Activated gamma-delta T cell treated with Interleukin-2 at 50 U/mL for 16 hours (primary cell): ENCODE measurements around the gene CLSTN3.

Experiments used
- DNase-seq: peaks from one replicate; pipeline ENCODE4 v3.0.0-alpha.2; 2020

Gene CLSTN3

DNA sequence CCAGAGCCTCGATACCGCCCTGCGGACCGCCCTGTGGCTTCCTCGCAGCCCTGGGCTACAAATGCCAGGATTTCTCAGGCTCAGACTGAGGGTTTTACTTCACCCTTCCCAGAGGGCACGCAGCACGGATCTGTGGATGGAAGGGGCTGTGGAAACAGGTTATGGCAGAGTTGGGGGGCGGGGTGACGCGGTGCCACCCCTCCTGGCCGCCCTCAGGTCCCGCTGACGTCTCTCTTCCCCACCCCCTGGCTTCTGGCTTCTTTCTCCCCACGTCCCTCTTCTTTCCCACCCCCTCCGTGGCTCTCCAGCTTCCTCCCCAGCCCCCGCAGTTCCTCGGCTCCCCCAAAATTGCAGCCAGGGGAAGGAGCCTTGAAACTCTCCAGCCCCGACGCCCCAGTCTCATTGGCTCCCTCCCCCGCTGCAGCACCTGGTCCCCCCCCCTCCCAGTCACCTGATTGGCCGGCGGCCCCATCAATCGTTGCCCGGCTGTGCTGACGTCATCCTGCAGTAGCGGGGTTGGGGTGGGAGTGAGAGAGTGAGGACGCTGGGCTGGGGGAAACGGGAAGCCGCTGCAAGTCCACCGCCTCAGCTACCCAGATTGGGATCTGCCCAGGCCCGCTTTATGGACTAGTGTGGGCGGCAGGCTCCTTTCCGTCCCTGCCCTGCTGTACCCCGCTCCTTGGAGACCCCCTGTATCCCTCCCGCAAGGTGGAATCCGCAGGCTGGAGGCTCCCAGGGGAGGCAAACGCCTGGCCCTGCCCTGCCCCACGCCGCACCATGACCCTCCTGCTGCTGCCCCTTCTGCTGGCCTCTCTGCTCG, at the start of gene CLSTN3:
Gene CLSTN3 (plus strand): TSS at position 500 of the 820 bp plus-strand sequence. CDS start 278 bp downstream, at position 778.
- peak; percentile 85 for DNase-seq

DNA sequence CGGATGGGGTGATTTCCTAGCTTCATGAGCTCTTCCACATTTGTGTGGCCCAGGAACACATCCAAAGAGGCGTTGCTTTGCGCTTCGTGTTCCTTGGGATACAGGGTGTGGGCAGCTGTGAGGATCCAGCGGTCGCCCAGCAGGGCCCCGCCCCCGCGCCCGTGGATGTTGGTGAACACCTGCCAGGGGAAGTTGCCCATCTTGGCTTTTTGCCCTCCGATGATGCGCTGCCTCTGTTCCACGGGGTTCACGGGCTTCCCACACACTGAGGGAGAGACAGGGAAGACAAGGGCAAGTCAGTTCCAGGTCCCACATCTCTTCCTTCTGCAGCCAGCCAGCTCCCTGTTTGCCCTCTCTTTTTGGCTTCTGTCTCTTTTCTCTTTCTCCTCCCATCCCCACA, 49.1 kb upstream of the CLSTN3 start:
- no peak for DNase-seq

DNA sequence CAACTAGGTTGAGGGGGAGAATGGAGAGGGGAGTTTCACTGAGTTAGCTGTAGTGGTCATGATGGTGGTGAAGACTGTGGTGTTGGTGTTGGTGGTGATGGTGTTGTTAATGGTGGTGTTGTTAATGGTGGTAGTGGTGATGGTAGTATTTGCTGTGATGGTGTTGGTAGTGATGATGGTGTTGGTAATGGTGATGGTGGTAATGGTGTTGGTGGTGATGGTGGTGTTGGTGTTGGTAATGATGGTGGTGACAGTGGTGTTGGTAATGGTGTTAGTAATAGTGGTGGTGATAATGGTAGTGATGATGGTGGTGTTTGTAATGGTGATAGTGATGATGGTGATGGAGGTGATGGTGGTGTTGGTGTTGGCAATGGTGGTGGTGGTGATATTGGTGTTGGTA, 47.0 kb upstream of the CLSTN3 start:
- no peak for DNase-seq

DNA sequence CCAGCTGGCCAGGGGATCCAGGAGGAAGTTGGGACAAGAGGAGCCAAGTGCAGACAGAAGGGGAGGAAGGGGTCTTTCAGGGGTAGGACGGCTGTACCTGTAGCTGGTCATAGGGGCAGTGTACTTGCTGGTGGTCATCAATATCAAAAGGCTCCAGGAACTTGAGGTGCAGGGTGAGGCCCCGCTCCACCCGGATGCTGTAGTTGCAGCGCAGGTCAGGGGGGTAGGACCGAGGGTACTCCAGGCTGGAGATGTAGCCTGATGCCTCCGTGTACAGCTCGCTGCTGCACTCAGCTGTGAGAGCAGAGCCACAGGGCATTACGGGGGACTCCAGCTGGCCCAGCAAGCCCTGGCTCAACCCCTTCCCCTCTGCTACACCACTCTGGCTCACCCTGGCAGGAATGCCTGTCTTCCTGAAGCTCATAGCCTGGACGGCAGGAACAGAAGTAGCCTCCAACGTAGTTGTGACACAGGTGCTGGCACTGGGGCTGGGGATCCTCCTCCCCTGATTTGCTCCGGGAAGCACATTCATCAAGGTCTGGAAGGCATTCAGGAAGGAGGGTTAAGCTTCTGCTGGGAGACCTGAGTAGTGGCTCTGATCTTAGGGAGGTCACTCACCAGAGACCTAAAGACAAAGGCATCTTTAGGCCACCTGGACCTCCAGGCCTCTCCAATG, 40.8 kb upstream of the CLSTN3 start:
- DNase-seq: no peak

DNA sequence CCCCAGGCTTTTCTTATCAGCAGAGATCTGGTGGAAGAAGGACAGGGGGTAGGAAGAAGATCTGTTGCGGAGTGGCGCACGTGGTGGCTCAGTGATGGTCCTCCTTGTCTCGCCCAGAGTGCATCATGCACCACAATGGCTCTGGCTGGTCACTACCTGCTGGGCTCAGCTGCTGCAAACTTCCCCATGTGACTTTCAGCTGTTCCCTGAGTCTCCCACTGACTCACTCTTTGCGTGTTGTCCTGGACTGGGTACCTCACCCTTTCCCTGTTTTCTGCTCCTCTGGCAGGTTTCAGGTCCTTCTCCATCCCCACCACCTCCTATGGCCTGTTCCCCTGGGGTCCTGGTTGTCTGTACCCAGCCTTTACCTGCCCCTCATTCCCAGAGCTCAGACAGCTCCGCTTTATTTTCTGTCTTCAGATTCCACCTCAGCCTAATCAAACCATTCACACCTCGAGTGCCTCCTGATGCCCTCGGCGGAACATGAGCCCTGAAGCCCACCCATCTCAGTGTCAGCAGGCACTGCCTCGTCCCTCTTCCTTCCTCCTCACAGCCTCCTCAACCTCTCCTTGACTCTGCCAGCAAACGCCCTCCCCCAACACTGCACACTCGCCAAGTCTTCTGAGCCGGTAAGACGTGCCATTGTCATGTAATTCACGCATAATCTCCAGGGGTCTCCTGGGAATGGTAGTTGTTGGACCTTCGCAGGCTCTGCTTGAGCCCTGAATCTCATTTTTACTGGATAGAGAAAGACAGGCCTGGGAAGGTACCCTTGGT, 39.8 kb upstream of the CLSTN3 start:
- DNase-seq: no peak

DNA sequence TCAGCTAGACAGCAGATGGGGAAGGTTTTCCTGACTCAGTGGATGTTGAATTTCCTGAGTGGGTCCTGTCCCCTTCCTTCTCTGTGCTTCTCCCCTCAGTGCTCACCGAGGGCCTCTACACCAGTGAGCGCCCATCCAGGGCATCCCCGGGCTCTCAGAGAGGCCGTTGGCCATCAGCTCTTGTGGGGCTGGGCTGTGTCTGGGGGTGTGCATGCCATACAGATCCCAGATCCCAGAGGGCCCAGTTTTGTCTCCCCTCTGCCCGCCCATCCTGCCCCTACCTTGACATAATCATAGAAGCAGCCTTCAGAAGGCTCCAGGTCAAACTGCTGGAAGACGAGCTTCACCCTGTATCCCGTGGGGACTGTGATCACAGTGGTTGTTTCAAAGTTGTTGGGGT, 39.0 kb upstream of the CLSTN3 start:
- DNase-seq: no peak

DNA sequence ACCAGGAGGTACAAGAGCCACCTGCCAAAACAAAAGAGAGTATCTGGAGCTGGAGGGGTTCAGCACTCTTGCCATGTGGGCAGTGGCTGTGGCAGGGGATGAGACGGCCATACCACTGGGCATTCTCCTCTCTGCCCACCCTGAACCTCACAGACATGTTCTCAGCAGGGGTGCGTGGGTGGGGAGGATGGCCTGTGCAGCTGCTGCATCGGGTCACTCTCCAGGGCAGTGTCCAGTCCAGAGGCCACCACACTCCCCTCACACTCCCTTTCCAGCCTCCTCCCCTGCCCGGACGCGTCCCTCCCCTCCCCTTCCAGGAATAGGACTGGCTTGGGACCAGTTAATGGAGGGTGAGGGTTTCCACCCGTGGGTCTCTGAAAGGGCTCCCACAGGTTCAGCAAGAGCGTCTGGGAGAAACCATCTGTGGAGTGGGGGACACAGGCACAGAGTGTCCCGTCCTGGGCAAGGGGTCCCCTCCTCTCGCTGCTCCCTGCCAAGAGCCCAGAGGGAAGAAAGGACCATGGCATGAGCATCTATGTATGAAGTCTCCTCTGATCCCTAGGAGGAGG, 38.4 kb upstream of the CLSTN3 start:
- DNase-seq: no peak

DNA sequence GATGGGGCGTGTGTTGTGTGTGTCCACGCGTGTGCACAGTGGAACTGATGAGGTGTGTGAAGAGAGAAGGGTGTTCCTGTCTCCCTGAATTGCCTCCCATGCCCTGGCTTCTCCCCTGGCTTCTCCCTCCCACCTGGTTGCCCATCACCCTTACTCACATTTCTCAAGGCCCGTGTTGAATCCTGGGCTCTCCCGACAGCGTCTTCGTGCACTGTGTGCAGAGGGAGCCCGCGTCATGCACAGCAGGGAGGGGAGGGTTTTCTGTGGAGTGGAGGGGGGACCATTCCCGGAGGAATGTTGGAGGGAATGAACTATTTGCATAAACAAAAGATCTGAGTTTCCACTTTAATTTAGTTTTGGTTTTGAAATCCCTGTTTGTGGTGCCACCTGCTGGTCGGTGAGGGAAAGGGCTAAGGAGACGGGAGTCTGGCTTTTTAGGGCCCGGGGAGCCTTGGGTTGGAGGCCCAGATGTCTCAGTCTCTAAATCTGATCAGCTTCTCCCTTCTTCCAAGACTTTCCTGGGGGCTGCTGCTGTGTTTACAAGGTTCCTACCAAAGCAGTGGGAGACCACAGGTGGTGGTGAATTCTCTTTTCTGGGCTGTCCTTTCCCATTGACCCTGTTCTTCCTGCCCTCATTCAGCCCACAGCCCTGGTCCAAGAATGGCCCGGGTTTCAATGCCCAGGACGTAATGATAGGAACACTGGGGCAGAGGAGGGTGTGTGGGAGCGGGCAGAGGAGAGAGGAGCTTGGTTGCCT, 37.8 kb upstream of the CLSTN3 start, which contains the start of gene C1R:
Gene C1R (minus strand): TSS at position 217 of the 757 bp plus-strand sequence. CDS start 57 bp downstream, at position 160.
- peak; percentile 70 for DNase-seq

DNA sequence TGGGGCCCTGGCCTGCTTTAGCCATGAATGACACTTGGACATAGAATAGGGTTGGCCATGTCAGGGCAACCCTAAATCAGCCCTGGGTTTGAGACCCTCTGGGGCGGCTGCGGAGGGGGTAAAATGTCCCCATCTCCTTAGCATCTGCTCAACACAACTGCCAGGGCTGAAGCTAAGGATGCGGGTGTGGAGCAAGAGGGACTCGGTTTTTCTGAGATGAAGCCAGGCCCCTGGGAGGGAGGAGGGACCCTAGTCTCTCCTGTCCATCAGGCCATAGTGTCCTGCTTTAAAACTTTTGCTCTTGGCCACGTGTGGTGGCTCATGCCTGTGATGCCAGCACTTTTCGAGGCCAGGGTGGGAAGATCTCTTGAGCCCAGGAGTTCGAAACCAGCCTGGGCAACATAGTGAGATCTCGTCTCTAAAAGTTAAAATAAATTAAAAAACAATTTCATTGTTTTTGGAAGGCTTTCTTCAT, 37.1 kb upstream of the CLSTN3 start:
- DNase-seq: no peak

DNA sequence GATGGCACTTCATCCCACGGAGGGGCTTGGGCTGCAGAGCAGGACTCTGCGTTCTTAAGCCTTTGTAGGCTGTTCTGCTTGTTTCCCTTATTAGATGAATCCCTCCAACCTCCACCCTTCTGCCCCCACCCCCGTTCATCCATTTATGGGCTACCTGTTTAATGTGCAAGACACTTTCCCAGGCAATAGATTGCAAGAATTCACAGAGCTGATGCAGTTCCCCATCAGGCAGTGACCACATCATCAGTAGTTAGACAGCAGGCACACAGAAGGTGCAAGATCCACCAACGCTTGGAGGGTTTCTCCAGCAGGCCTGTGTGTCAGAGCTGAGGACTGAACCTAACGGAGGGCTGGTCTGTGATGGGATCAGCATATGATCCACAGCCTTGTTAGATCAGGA, 36.7 kb upstream of the CLSTN3 start:
- no peak for DNase-seq

DNA sequence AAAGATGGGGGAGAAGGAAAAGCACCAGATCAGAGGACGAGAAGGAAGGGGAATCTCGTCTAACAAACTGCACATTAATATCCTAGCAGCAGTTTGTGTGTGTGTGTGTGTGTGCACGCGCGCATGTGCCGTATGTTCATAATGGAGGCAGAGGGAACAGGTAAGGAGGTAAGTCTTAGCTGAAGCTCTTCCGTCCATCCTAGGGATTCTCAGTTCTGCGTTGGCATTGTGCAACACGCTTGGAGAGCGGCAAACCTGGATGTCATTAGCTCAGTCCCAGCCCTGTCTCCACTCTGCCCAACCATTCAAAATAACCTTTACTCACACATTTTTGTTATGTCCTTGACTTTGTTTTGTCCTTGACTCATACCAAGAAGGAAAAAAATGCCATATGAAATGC, 36.3 kb upstream of the CLSTN3 start:
- DNase-seq: no peak

DNA sequence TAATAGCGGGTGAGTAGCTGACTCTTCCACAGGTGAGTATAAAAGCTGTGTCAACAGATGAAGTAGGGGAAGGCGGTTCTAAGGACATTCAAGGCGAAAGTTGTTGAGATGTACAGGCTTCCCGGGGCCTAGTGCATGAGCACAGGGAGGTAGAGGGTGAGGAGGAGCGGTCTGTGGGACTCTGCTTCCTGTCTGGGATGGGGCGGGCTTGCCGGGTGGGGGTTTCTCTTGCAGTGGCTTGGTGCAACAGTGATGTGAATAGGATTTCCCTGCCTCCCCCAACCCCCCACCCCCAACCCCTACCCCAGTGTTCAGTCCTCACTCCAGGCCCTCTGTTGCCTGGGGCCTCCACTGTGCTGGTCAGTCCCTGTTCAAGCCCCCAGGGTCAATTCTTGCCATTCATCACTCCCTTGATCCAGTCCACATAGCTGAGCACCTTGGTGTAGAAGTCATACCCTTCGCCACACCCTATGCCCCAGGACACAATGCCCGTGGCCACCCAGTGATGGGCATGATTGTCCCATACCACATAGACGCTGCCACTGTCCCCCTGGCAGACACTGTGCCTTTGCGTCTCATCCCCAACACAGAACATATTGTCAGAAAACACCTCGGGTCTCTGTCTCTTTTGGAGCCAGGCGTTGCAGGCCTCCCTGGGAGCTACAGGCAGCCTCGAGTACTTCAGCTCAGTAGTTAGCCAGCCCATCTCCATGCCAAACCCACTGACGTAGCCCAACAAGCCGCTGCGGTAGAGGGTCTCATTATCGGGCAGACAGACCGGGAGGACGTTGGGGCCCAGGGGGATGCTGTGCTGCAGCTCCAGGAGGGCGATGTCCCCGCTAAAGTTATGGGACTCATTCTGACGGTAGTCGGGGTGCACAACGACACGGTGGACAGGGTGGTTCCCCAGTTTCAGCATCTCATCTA, 33.9 kb upstream of the CLSTN3 start:
- DNase-seq: no peak

DNA sequence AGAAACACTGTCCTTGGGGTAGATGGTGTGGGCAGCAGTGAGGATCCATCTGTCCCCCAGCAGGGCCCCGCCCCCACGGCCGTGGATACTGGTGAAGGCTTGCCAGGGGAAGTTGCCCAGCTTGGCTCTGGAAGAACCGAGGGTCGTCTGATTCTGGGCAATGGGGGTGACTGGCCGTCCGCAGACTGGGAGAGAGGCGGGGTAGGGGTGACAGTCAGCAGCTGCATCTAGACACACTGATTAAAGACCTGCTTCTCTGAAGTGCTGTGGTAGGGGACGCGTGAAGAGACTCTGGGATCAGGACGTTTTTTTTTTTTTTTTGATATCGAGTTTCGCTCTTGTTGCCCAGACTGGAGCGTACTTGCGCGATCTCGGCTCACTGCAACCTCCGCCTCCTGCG, 33.2 kb upstream of the CLSTN3 start:
- DNase-seq: no peak

DNA sequence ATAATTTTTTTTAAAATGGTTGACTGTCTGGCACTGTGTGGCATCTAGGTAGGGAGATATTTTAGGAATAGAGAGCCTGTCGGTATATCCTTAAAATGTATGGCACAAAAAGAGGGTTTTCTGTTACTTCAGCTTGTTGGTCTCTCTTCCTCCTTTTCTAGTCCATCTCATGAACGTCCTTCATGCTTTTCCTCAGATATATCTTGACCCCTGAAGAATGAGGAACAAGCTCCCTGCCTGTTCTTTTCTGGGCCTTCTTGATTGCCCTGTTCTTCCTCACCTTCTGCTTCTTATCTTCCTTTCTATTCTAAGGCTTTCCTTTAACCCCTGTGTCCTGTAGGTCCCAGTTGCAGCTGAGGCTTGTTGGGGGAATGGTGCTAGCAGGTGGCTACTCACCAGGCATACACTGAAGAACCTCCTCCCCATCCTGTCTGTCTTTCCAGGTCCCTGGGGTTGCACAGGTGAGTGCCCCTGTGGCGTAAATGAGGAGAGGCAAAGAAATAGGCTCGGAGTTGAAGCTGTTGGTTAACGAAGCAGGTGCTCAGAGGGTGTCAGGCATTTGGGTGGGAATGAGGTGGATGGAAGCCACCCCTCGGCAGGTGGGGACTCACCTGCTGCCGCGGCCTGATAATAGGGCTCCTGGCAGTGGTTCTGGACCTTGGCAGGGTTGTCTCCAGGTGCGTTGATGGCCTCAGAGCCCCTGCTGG, 30.7 kb upstream of the CLSTN3 start:
- DNase-seq: no peak

DNA sequence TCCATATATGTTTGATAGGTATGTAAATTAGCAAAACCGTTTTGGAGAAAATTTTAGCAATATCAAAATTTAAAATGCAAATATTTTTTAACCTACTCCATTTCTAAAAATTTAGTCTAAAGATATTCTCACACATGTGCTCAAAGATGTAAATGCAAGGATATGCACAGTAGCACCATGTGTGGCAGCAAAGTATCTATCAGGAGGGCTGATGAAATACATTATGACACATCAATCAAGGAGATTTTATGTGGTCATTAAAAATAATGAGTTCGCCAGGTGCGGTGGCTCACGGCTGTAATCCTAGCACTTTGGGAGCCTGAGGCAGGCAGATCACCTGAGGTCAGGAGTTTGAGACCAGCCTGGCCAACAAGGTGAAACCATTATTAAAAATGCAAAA, 29.9 kb upstream of the CLSTN3 start:
- DNase-seq: no peak

DNA sequence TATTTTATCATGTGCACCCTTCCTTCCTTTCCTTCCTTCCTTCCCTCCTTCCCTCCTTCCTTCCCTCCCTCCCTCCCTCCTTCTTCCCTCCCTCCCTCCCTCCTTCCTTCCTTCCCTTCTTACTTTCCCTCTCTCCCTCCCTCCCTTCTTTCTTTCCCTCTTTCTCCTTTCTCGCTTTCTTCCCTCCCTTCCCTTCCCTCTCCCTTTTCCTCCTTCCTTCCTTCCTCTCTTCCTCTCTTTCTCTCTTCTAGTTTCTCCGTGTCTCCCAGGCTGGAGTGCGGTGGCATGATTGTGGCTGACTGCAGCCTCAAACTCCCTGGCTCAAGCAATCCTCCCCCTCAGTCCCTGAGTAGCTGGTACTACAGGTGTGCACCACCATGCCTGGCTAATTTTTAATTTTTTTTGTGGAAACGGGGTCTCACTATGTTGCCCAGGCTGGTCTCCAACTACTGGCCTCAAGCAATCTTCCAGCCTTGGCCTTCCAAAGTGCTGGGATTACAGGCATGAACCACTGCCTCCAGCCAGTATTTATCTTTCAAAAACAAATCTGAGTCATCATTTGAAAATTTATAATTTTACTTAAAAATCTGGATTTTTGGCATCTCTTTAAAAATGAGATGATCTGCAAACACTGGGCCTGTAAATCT, 29.0 kb upstream of the CLSTN3 start:
- no peak for DNase-seq

DNA sequence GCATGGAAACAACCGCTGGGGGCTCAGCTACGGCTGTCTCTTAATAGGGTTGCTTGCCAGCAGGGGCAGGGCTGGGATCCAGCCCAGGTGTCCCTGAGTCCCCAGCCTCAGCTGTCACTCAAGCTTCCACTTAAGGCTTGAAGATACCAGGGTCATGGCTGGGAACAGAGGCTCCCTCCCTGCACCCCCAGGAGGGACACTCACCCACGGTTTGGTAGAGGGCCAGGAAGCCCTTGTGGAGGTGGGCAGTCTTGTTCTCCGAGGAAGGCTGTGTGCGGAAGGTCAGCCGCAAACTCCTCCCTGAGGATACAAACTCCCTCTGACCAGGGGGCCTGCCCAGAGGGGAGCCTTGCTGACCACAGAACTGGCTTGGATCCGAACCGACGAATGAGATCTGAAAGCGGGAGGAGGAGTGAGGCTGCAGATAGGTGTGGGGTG, 28.5 kb upstream of the CLSTN3 start:
- DNase-seq: no peak

DNA sequence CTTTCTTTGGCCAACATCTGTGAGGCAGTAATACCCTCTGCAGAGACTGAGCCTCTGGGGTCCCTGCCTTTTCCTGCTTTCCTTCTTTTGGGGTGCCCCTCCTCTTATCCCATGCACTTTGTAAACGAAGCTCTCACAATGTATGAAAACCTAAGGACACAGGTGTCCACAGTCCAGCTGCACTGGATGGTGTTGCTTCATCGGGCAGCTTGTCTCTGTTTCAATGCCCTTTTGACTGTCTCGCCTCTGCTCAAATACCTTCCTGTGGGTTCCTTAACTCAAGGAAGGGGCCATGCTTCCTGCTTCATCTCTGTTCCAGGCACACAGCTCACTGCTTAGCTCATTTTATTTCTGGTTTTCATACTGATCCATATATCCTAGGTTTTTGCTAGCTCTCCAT, 27.6 kb upstream of the CLSTN3 start:
- DNase-seq: no peak

DNA sequence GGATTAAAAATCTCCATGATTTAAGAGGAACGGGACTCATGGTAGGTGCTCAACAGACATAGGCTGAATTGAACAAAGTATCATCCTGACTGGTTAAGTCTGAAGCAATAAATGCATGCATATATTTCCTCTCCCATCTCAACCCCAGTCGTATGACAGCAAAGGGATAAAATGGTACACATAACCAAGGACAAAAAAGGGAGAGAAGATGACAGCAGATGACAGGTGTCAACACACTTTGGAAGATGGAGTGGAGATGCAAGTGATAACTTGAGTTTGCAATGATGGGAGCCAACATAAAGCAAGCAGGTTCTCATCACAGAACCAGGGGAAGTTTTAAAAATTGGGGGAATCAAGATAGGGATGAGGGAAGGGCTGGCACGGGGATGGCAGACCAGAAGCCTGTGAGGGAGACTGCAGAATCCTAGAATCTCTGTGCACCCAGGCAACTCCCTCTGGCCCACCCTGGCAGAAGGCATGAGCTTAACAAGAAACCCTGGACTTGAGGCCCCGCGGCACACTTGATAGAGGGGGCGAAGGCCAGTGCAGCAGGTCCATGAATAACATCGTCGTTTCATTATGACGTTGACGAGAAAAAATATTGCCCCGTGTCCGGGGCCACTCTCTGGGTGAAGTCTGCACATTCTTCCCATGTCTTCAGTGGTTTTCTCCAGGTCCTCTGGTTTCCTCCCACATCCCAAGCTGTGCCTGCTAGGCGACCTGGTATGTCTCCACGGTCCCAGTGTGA, 26.2 kb upstream of the CLSTN3 start:
- DNase-seq: no peak
